Measurements from ENCODE around the gene FCHSD1.

FCHSD1 gene

DNA sequence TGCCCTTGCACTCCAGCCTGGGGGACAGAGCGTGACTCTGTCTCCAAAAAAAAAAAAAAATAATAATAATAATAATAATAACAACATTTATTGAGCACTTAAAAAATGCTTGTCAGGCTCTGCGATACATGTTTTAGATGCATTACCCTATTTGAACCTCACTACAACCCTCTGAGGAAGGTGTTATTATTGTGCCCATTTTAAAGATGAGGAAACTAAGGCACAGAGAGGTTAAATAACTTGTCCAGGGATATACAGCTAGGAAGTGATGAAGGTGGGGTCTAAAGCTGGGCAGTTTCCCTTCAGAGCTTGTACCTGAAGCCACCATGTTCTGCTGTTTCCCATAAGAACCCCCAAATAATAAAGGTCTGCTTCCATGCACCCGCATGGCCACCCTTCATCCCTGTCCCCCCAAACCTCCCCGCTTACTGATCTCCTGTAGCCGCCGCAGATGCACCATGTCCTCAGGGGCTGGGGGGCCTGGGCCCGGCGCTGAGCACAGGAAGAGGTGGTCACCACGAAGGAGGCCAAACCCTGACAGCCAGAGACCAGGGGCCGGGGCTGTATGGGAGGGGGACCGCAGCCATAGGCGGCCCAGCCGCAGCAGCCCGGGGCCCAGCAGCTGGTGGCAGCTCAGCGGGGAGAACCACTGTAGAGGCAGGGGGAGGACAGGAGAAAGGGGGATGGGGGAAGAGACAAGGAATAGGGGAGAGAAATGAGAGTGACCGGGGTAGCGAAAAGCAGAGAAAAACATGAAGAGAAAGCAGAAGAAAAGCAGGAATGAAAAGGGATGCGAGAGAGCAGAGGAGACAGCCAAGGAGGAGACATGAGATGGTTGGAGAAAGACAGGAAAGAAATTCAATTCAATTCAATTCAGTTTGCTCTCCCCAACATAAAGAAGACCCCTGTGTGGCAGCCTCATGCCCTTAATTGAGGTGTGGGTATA, 15.1 kb upstream of the FCHSD1 start:
- no peak for DNase-seq (ENCODE audit: low read depth)
- H3K4me3 ChIP-seq (ENCODE audit: control insufficient read depth, low read depth, low read length), result no peak overlapping the region
- TF ChIP-seq CTCF (conservative IDR thresholded peaks at IDR 0.05; ENCODE audit: control insufficient read depth, insufficient read depth, low read depth, low read length), result no peak

- H3K4me3 ChIP-seq (ENCODE audit: control insufficient read depth, low read depth, low read length), result no peak overlapping the region
- peak; percentile 90 for TF ChIP-seq CTCF (conservative IDR thresholded peaks at IDR 0.05; ENCODE audit: control insufficient read depth, insufficient read depth, low read depth, low read length)
- peak; percentile 69 for DNase-seq (ENCODE audit: low read depth)
Observed at GRCh38 chr5:141664733-141665461, 13.7 kb upstream of the FCHSD1 start.

DNA sequence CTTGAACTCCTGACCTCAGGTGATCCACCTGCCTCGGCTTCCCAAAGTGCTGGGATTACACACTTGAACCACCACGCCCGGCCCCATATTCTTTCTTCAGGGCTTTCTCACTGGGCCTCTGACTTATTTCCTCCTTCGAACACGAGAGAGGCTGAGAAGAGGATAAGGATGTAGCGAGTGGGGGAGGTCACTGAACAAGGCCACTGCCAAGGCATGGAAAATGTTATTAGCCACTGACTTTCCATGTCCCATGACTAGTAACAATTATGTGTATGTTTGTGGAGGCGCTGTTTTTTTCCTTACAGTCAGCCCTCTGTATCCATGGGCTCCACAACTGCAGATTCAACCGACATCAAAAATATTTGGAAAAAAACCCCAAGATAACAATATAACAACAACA, 12.3 kb upstream of the FCHSD1 start:
- H3K4me3 ChIP-seq (ENCODE audit: control insufficient read depth, low read depth, low read length), result no peak overlapping the region
- no peak for DNase-seq (ENCODE audit: low read depth)
- no peak for TF ChIP-seq CTCF (conservative IDR thresholded peaks at IDR 0.05; ENCODE audit: control insufficient read depth, insufficient read depth, low read depth, low read length)

DNA sequence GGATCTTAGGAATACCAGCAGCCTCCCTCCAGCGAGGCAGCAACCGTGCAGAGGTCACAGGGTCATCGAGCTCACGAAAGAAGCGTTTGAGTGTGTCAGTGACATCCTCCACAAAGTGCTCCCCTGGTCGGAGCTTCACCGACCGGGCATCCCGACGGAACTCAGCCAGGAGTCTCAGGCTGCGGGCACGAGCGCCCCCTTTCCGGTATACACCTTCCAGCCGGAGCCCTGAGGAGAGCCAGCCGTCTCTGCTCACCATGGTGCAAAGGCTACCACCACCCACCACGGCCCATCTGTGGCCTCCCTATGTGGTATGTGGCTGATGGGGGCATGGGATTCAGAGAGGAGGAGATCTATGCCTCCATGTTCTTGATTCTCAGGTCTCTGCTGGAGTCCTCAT, 10.8 kb upstream of the FCHSD1 start:
- DNase-seq (ENCODE audit: low read depth), result no peak
- H3K4me3 ChIP-seq (ENCODE audit: control insufficient read depth, low read depth, low read length), result no peak overlapping the region
- no peak for TF ChIP-seq CTCF (conservative IDR thresholded peaks at IDR 0.05; ENCODE audit: control insufficient read depth, insufficient read depth, low read depth, low read length)

DNA sequence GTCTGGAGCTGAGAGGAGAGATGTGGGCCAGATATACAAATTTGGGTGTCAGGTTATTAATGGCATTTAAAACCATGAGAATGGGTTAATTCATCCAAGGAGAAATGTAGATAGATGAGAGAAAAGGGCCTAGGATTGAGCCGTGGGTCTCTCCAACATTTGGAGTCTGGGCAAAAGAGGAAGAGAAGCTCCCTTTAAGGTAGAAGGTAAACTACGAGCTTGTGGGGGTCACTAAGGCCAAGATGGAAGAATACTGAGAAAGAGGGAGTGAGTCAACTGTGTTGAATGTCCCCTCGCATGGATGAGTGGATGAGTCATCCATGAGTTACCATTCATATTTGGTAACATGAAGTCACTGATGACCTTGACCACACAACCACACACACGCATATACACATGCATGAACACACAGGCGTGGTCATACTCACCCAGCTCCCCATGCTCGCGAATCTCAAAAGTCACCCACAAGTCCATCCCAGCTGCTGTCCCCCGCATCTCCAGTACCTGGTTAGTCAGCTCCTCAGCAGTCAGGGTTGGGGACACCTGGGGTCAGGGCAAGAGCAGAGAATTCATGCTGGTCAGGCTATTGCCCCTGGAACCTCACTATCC, 6.8 kb upstream of the FCHSD1 start:
- H3K4me3 ChIP-seq (ENCODE audit: control insufficient read depth, low read depth, low read length), result no peak overlapping the region
- DNase-seq (ENCODE audit: low read depth), result peak; percentile 98
- TF ChIP-seq CTCF (conservative IDR thresholded peaks at IDR 0.05; ENCODE audit: control insufficient read depth, insufficient read depth, low read depth, low read length), result no peak

- TF ChIP-seq CTCF (conservative IDR thresholded peaks at IDR 0.05; ENCODE audit: control insufficient read depth, insufficient read depth, low read depth, low read length), result no peak
- no peak for DNase-seq (ENCODE audit: low read depth)
- H3K4me3 ChIP-seq (ENCODE audit: control insufficient read depth, low read depth, low read length), result no peak overlapping the region
Observed at GRCh38 chr5:141657404-141657803, 6.2 kb upstream of the FCHSD1 start.

Measured in fibroblast of mammary gland (primary cell).